Measurements from ENCODE around the gene XPO5. TPM values are rescaled to one million over a fixed set of nuclear protein-coding genes. Genes with fewer than 3 reads are reported as not detected.
"Not testable (repeated sequence)": the region's sequence is repeated elsewhere in the genome, so short reads cannot be mapped to it uniquely, and the experiment has no call there.

XPO5 gene
- total RNA-seq, 1 experiment from 2014 or later = 114 TPM

- peaks cover 30 to 74% (median 58%) of the 10 kb centered on the region in 3 experiments; a peak in 6 of 7 replicates for H3K36me3 Mint-ChIP-seq (ENCODE audit: insufficient read depth in 1 of 3, low read depth in 3 of 3)
- Histone ChIP-seq H3K9me3 (ENCODE audit: control insufficient read depth, low read depth, low read length) (no peaks in the 10 kb centered on the region), H4K8ac (replicated peaks; ENCODE audit: insufficient read length, low read depth, low read length) (no peak overlapping the region), H3K79me1 (ENCODE audit: insufficient read depth, low read depth, low read length, poor library complexity, severe bottlenecking) (no peaks in the 10 kb centered on the region), H4K20me1 (ENCODE audit: control insufficient read depth, insufficient read depth, insufficient read length) (no peaks in the 10 kb centered on the region), H3K27ac (ENCODE audit: insufficient read length, low read depth, low read length) (no peak overlapping the region), H3K4ac (ENCODE audit: low read depth, low read length) (no peak overlapping the region), H2BK15ac (ENCODE audit: low read depth, low read length) (no peak overlapping the region), H3K23me2 (ENCODE audit: insufficient read length, low read depth, low read length, poor library complexity, severe bottlenecking) (no peaks in the 10 kb centered on the region), H3K27me3 (ENCODE audit: insufficient read depth, low read length) (no peaks in the 10 kb centered on the region), H2BK120ac (ENCODE audit: low read depth, low read length, poor library complexity, severe bottlenecking) (no peak overlapping the region), H3T11ph (ENCODE audit: low read length) (no peak overlapping the region), H4K5ac (ENCODE audit: insufficient read length, low read depth, low read length) (no peak overlapping the region), H2BK20ac (ENCODE audit: low read depth, low read length, poor library complexity, severe bottlenecking) (no peak overlapping the region), H3K9ac (ENCODE audit: extremely low read depth, insufficient read length, low read length) (no peak overlapping the region), H3K4me2 (ENCODE audit: insufficient read depth, insufficient read length, low read length) (no peak overlapping the region), H4K91ac (ENCODE audit: insufficient read length, low read depth, low read length) (no peak overlapping the region), H3K14ac (ENCODE audit: insufficient read depth, low read length) (no peak overlapping the region), H2AFZ (ENCODE audit: low read length) (no peak overlapping the region), H3K79me2 (ENCODE audit: insufficient read depth, low read length) (no peaks in the 10 kb centered on the region), H3K18ac (ENCODE audit: insufficient read length, low read depth, low read length) (no peak overlapping the region), H2AK5ac (ENCODE audit: insufficient read length, low read length) (no peak overlapping the region), H3K56ac (ENCODE audit: insufficient read length, low read depth, low read length) (no peak overlapping the region), H3K4me1 (ENCODE audit: insufficient read depth, low read length) (no peaks in the 10 kb centered on the region), H2BK12ac (ENCODE audit: insufficient read length, low read depth, low read length) (no peak overlapping the region), H2BK5ac (ENCODE audit: insufficient read length, low read length) (no peak overlapping the region), H3K23ac (ENCODE audit: insufficient read length, low read depth, low read length) (no peak overlapping the region)
- H3K9me3 Mint-ChIP-seq = no peaks in the 10 kb centered on the region
- no peak for TF ChIP-seq CTCF (conservative IDR thresholded peaks at IDR 0.05)
- no peaks in the 10 kb centered on the region for H3K27me3 Mint-ChIP-seq (ENCODE audit: low read depth)
- H3K4me1 Mint-ChIP-seq = no peaks in the 10 kb centered on the region
- H3K27ac Mint-ChIP-seq = no peak overlapping the region
- DNase-seq = no peak
- no peak overlapping the region for H3K4me3 Mint-ChIP-seq
- no CpG with 5 or more reads among the region's 5 CpGs for WGBS (ENCODE audit: extremely low coverage, insufficient read length, low lambda C conversion rate)
These were observed 35.3 kb downstream of the XPO5 start for GRCh38 chr6:43540507-43540906.

GRCh38 chr6:43539409-43539808 is 36.4 kb downstream of the XPO5 start:
- not testable (repeated sequence) for H3K27ac ChIP-seq (ENCODE audit: insufficient read length, low read depth, low read length); H4K20me1 ChIP-seq (ENCODE audit: control insufficient read depth, insufficient read depth, insufficient read length); DNase-seq; H3K79me2 ChIP-seq (ENCODE audit: insufficient read depth, low read length); H3K4me1 Mint-ChIP-seq; H4K8ac ChIP-seq (replicated peaks; ENCODE audit: insufficient read length, low read depth, low read length); H3K56ac ChIP-seq (ENCODE audit: insufficient read length, low read depth, low read length); H3K23ac ChIP-seq (ENCODE audit: insufficient read length, low read depth, low read length); H3K23me2 ChIP-seq (ENCODE audit: insufficient read length, low read depth, low read length, poor library complexity, severe bottlenecking); H2BK120ac ChIP-seq (ENCODE audit: low read depth, low read length, poor library complexity, severe bottlenecking); H3K9ac ChIP-seq (ENCODE audit: extremely low read depth, insufficient read length, low read length); H3K27me3 Mint-ChIP-seq (ENCODE audit: low read depth); H2BK12ac ChIP-seq (ENCODE audit: insufficient read length, low read depth, low read length); H2AFZ ChIP-seq (ENCODE audit: low read length); H3K4me3 Mint-ChIP-seq; H3K27me3 ChIP-seq (ENCODE audit: insufficient read depth, low read length); H3K4me1 ChIP-seq (ENCODE audit: insufficient read depth, low read length); H2BK20ac ChIP-seq (ENCODE audit: low read depth, low read length, poor library complexity, severe bottlenecking); H2BK15ac ChIP-seq (ENCODE audit: low read depth, low read length); H3K27ac Mint-ChIP-seq; H3K4me2 ChIP-seq (ENCODE audit: insufficient read depth, insufficient read length, low read length); H2BK5ac ChIP-seq (ENCODE audit: insufficient read length, low read length); H3K18ac ChIP-seq (ENCODE audit: insufficient read length, low read depth, low read length); H3K9me3 ChIP-seq (ENCODE audit: control insufficient read depth, low read depth, low read length); H3K9me3 Mint-ChIP-seq; H4K91ac ChIP-seq (ENCODE audit: insufficient read length, low read depth, low read length); H3K79me1 ChIP-seq (ENCODE audit: insufficient read depth, low read depth, low read length, poor library complexity, severe bottlenecking); H3T11ph ChIP-seq (ENCODE audit: low read length); H3K4ac ChIP-seq (ENCODE audit: low read depth, low read length); H3K14ac ChIP-seq (ENCODE audit: insufficient read depth, low read length); H4K5ac ChIP-seq (ENCODE audit: insufficient read length, low read depth, low read length); H2AK5ac ChIP-seq (ENCODE audit: insufficient read length, low read length)
- no CpG with 5 or more reads among the region's 20 CpGs for WGBS (ENCODE audit: extremely low coverage, insufficient read length, low lambda C conversion rate)
- peaks cover 28 to 76% (median 51%) of the 10 kb centered on the region in 3 experiments; a peak in 6 of 7 replicates for H3K36me3 Mint-ChIP-seq (ENCODE audit: insufficient read depth in 1 of 3, low read depth in 3 of 3)
